Mucosa of rectum (tissue), 2 donors: ENCODE measurements around the gene BMF.
A peak's percentile ranks its signal among the peaks of the same experiment; 100 is the strongest.

Experiments used
- H3K27ac ChIP-seq, 2 donors: one replicate each; pipeline ENCODE4 v1.7.0; 2013; ENCODE audit warnings: inconsistent platforms in 2 of 2, low read depth in 2 of 2, low read length in 2 of 2
- H3K27me3 ChIP-seq, 2 donors: one replicate each; pipeline ENCODE4 v1.7.0; 2013; ENCODE audit warnings: low read length in 2 of 2; ENCODE audit not compliant: control insufficient read depth in 2 of 2, insufficient read depth in 2 of 2
- H3K36me3 ChIP-seq, 2 donors: one replicate each; pipeline ENCODE4 v1.7.0; 2013; ENCODE audit warnings: low read length in 2 of 2; ENCODE audit not compliant: control insufficient read depth in 2 of 2, insufficient read depth in 2 of 2
- H3K4me1 ChIP-seq, 2 donors: one replicate each; pipeline ENCODE4 v1.7.0; 2013; ENCODE audit warnings: low read length in 2 of 2, mild to moderate bottlenecking in 1 of 2; ENCODE audit not compliant: control insufficient read depth in 2 of 2, insufficient read depth in 2 of 2
- H3K4me3 ChIP-seq, 2 donors: one replicate each; pipeline ENCODE4 v1.7.0; 2013; ENCODE audit warnings: low read length in 2 of 2
- H3K9ac ChIP-seq, 2 donors: one replicate each; pipeline ENCODE4 v1.7.0; 2013; ENCODE audit warnings: low read length in 2 of 2, low read depth in 1 of 2, mild to moderate bottlenecking in 1 of 2
- H3K9me3 ChIP-seq, 2 donors: one replicate each; pipeline ENCODE4 v1.7.0; 2013; ENCODE audit warnings: low read length in 2 of 2; ENCODE audit not compliant: control insufficient read depth in 2 of 2
- donor health status: healthy.
- donor health status: Normal muscosa, but diverticular disease.

Gene BMF

DNA sequence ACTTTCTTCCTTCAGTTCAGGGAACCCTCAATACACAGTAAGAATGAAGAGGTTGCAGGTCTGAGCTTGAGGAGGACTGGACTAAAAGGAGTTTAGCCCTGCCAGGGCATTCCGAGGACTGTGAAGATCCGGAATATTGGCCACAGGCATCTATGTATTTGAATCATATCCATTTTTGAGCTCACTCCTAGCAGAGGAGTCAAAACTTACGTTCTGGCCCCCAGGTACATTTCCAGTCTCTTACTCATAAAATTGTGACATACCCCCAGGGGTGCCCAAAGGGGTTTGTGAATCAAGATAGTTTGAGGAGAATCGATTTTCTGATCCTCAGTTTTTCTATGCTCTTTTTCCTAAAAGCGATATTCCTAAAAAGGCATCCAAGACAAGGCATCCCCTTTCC lies 42.1 kb downstream of the BMF start:
- peaks cover 11 to 22% of the 10 kb centered on the region in 2 donors for H3K4me1 ChIP-seq
- H3K27ac ChIP-seq, result no peak overlapping the region
- no peaks in the 10 kb centered on the region for H3K36me3 ChIP-seq
- no peaks in the 10 kb centered on the region for H3K27me3 ChIP-seq
- H3K9ac ChIP-seq, result no peak overlapping the region
- H3K4me3 ChIP-seq, result no peak overlapping the region
- H3K9me3 ChIP-seq, result no peaks in the 10 kb centered on the region

DNA sequence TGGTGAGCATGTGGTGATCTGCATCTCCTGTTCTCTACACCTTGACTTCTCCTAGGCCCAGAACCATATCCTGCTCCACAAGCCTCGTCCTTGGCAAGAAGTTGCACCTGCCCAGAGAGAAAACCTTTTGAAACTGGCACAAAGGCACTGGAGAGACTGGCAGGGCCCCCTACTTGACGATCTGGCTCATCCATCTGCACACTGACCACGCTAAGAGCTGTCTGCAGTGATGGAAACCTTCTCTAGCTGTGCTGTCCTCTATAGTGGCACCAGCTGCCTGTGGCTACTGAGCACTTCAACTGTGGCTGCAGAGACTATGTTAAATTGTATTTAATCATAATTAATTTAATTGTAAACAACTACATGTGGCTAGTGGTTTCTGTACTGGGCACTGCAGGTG lies 43.5 kb downstream of the BMF start:
- Histone ChIP-seq H3K27ac (peak overlapping the region in 1 of 2 donors; percentile 23), H3K4me1 (peaks cover 11 to 20% of the 10 kb centered on the region in 2 donors), H3K27me3 (no peaks in the 10 kb centered on the region), H3K36me3 (no peaks in the 10 kb centered on the region), H3K4me3 (no peak overlapping the region), H3K9me3 (no peaks in the 10 kb centered on the region), H3K9ac (no peak overlapping the region)

DNA sequence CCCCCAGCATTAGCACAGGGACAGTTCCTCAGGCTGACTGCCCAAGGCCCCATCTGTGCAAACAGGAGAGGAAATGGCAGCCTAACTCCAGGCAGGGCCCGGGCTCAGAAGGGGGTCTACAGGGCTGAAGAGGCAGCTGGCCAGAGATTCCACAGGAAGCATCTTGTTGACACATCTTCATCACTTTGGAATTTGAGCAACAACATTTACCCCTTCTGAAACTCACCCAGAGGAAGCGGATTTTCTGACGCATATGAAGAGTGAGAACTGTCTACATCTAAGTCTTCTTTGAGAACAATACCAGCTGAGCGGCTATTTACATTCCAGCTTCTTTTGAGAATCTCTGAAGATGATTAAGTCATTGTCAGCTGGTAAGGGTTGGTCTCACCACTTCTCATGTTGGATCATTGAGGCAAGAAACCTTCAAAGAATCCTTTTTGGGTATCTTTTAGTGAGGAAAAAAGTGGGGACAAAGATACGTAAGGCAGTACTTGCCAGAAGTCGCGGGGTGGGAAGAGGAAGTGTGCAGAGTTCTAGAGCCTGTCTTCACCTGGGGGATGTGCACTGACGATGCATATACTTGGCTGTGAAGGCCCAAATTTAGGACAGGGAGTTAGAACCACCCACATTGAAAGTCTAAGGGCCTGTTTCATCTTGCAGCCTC lies 44.3 kb downstream of the BMF start:
- no peaks in the 10 kb centered on the region for H3K9me3 ChIP-seq
- H3K36me3 ChIP-seq, result peaks cover 0 to 2% of the 10 kb centered on the region in 2 donors
- no peak overlapping the region for H3K9ac ChIP-seq
- no peak overlapping the region for H3K4me3 ChIP-seq
- no peaks in the 10 kb centered on the region for H3K27me3 ChIP-seq
- H3K4me1 ChIP-seq, result peaks cover 7 to 13% of the 10 kb centered on the region in 2 donors
- peak overlapping the region in 1 of 2 donors; percentile 23 for H3K27ac ChIP-seq

DNA sequence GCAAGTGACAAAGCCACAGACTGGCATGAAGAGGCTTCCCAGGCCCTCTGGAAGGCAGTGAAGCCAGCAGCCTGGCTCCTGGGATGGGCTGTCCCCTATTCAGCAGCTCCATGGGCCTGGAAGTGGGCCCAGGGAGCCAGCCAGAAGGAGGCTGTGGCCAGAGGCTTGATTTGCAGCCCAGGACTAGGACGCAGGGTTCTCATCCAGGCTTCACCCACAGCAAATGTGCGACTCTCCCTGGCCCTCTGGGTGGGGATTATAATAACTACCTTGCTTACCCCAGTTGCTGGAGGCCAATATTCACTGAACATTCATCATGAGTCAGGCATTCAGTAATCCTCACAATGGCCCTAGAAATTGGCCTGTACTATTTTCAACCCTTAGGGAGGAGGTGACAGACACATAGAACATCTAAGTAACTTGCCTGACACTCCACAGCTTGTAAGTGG lies 45.1 kb downstream of the BMF start:
- H3K36me3 ChIP-seq, result peaks cover 0 to 2% of the 10 kb centered on the region in 2 donors
- no peak overlapping the region for H3K9ac ChIP-seq
- no peak overlapping the region for H3K4me3 ChIP-seq
- peaks cover under 1 to 6% of the 10 kb centered on the region in 2 donors for H3K4me1 ChIP-seq
- H3K27ac ChIP-seq, result no peak overlapping the region
- H3K9me3 ChIP-seq, result no peaks in the 10 kb centered on the region
- no peaks in the 10 kb centered on the region for H3K27me3 ChIP-seq

DNA sequence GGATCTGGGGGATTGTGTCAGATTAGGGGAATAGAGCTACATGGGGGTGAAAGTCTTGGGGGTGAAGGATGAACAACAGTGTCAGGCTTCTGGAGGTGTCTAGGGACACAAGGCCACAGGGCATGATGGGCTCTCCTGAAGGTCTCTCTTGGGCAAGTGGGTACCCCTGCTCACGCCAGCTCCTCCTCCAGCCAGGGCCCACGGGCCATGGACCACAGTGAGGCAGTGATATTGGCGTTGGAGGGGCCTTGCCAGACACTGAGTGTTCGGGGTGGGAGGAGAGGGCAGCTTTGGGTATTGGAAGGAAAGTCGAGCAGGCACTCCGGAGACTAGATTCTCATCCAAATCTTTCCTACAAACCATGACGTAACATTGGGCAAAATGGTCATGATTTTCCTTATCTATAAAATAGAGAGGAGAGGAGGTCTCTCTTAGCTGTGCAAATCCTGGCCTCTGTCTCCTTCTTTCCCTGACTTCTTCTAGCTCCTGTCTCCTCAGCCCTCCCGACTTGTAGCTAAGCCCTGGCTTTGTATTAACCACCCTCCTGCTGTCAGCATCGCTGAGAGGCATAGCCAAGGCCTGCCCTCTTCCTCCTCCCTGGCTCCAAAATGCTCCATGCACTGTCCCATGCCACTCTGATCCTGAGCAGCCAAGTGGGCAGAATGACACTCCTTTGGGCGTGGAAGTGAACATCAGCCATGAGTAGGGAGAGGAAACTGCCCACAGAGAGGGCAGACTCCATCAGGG lies 45.7 kb downstream of the BMF start:
- H3K9ac ChIP-seq, result no peak overlapping the region
- no peak overlapping the region for H3K27ac ChIP-seq
- H3K9me3 ChIP-seq, result no peaks in the 10 kb centered on the region
- H3K4me1 ChIP-seq, result peaks cover 0 to 3% of the 10 kb centered on the region in 2 donors
- H3K27me3 ChIP-seq, result no peaks in the 10 kb centered on the region
- no peak overlapping the region for H3K4me3 ChIP-seq
- H3K36me3 ChIP-seq, result peaks cover 0 to 2% of the 10 kb centered on the region in 2 donors

DNA sequence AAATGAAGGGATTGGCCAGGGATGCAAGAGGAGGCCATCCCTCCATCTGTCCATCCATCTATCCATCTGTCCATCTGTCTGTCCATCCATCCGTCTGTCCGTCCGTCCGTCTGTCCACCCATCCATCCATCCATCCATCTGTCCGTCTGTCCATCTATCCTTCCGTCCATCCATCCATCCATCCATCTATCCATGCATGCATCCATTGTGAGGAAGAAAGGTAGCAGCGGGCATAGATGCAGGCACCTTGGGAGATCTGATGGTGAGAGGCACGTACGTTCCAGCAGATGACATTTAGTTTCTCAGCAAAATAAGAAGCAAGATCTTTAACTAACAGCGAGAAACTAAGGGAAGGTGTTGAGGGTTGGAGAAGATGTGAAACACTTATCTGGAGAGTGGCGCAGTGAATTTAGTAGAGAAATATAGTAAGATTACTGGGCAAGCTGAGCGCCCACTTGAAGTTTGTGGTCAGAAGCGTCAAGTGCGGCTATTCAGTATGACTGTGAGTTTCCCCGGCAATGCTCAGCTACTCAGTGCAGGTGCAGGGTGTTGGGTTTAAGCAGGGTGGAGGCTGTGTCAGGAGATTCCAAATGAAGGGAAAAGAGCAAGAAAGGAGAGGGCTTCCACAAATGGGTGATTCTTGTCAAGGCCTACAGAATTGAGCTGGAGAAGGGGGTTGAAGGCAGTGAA lies 47.3 kb downstream of the BMF start:
- Histone ChIP-seq H3K4me1 (peaks cover 0 to 3% of the 10 kb centered on the region in 2 donors), H3K27ac (no peak overlapping the region), H3K36me3 (peaks cover 0 to 2% of the 10 kb centered on the region in 2 donors), H3K4me3 (no peak overlapping the region), H3K27me3 (no peaks in the 10 kb centered on the region), H3K9me3 (no peaks in the 10 kb centered on the region), H3K9ac (no peak overlapping the region)

DNA sequence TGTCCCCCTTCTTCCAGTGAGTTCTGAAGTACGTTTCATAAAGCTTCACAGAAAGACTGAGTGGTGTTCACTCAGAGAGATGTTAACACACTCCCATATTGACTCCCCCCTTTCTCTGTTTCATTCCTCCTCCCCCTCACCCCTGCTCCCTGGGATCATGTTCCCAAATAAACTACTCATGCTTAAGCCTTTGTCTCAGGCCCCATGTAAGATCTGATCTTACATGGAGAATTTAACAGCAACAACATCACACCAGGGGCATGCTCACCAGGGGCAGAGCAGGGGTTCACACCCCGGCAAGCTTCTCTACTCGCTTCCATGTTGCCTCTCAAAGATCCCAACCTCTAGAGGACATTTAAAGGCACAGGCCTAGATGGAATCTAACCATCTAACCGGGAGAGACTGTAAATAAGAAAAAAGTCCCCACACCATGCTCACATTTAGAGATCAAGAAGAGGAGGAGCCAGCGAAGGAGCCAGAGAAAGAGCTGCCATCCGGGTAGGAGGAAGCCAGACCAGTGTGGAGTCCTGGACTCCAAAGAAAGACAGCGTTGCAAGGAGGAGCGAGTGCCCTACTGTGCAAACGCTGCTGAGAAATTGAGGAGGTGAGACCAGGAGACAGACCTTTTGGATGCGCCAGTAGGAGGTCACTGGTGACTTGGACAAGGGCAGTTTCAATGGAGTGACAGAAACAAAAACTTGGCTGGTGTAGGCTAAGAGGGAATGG lies 48.3 kb downstream of the BMF start:
- no peak overlapping the region for H3K4me3 ChIP-seq
- no peaks in the 10 kb centered on the region for H3K27me3 ChIP-seq
- H3K36me3 ChIP-seq, result peaks cover 0 to 2% of the 10 kb centered on the region in 2 donors
- peaks cover 7 to 9% of the 10 kb centered on the region in 2 donors for H3K4me1 ChIP-seq
- no peak overlapping the region for H3K9ac ChIP-seq
- no peak overlapping the region for H3K27ac ChIP-seq
- H3K9me3 ChIP-seq, result no peaks in the 10 kb centered on the region

DNA sequence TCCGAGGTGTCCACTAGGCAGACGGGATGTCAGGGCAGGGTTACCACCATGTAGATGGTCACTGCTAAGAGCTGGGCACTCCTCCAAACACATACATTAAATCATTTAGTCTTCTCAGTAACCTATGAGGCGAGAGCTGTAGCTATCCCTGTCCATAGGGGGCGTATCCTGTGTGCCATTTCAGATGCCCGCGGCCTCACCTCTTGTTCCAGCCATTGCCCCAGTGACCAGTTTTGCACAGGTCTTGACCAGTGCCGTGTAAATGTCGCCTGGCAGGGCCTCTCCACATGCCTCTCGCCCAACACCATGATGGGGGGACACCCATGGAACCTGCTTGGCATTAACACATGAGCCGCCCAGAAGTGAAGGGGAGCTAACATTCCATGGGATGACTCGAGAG lies 48.9 kb downstream of the BMF start:
- Histone ChIP-seq H3K9ac (no peak overlapping the region), H3K4me1 (peaks cover 12 to 15% of the 10 kb centered on the region in 2 donors), H3K27me3 (no peaks in the 10 kb centered on the region), H3K9me3 (no peaks in the 10 kb centered on the region), H3K27ac (no peak overlapping the region), H3K4me3 (no peak overlapping the region), H3K36me3 (peaks cover 0 to 2% of the 10 kb centered on the region in 2 donors)

DNA sequence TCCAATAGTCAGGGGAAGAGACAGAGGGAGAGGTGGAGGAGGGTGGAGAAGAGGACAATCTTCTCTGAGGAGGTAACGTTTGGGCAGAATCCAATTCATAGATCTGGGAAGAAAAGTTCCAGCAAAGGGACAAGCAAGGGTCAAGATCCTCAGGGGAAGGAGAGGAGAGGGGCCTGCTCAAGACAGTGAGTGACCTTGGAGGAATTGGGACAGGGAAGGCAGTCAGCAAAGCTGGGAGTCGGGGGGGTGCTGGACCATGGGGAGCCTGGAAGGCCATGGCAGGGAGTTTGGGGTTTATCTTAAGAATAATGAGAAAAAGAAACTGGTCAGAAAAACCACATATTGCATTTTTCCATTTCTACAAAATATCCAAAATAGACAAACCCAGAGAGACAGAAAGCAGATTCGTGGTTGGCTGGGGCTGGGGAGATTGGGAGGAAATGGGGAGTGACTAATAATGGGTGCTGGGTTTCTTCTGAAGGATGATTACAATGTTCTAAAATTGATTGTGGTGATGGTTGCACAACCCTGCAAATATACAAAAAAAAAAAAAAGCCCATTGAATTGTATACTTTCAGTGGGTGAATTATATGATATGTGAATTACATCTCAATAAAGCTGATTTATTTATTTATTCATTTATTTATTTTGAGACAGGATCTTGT lies 50.1 kb downstream of the BMF start:
- Histone ChIP-seq H3K4me1 (peaks cover 24 to 27% of the 10 kb centered on the region in 2 donors), H3K4me3 (no peak overlapping the region), H3K9me3 (no peaks in the 10 kb centered on the region), H3K27me3 (no peaks in the 10 kb centered on the region), H3K27ac (no peak overlapping the region), H3K9ac (no peak overlapping the region), H3K36me3 (peaks cover 0 to 2% of the 10 kb centered on the region in 2 donors)
